K562 (cell line): ENCODE measurements around the gene ETV7. TPM values are rescaled to one million over a fixed set of nuclear protein-coding genes. Genes with fewer than 3 reads are reported as not detected.
A peak's percentile ranks its signal among the peaks of the same experiment; 100 is the strongest.

ENCODE experiments used
- ELF1 ChIP-seq: fragments of 200-800 bp; sonication (Bioruptor generic); IDR thresholded peaks from 2 replicates; pipeline ENCODE4 v1.6.1; 2016; ENCODE audit warnings: missing genetic modification characterization, missing compliant biosample characterization
- ELF2 ChIP-seq: fragments of 250-450 bp; sonication (Bioruptor Pico); IDR thresholded peaks from 2 replicates; pipeline ENCODE4 v1.5.0; 2021; ENCODE audit warnings: mild to moderate bottlenecking
- ERF ChIP-seq: fragments of 450-650 bp; formaldehyde crosslinking; IDR thresholded peaks from 2 replicates; pipeline ENCODE4 v1.4.0; 2020; ENCODE audit warnings: mild to moderate bottlenecking, mixed read lengths
- ETS2 ChIP-seq: IDR thresholded peaks from 2 replicates; pipeline ENCODE4 v1.6.1; 2016; ENCODE audit warnings: borderline replicate concordance, missing genetic modification characterization, mild to moderate bottlenecking, moderate library complexity, missing compliant biosample characterization; ENCODE audit not compliant: poor library complexity, severe bottlenecking
- EWSR1 ChIP-seq: fragments of 450-650 bp; IDR thresholded peaks from 2 replicates; pipeline ENCODE4 v1.6.1; 2018; ENCODE audit warnings: borderline replicate concordance, mild to moderate bottlenecking, low read depth, moderate library complexity; ENCODE audit not compliant: partially characterized antibody
- HMG20A ChIP-seq: fragments of 450-650 bp; formaldehyde crosslinking; conservative IDR thresholded peaks from 2 replicates; pipeline ENCODE4 v1.4.0; 2020; ENCODE audit warnings: mild to moderate bottlenecking, mixed read lengths
- JUN ChIP-seq, 2 experiments: sonication (generic) in 1 of 2; formaldehyde crosslinking in 1 of 2; IDR thresholded peaks; 2 replicates each; pipeline versions ENCODE4 v1.6.1 to v1.8.0; 2012 to 2022; ENCODE audit warnings: borderline replicate concordance in 2 of 2, mild to moderate bottlenecking in 2 of 2, improper control_type of control experiment in 1 of 2, low read depth in 1 of 2, low read length in 1 of 2, missing genetic modification reagents in 1 of 2
- JUND ChIP-seq, 2 experiments: IDR thresholded peaks; 2 replicates in 1 of 2; 3 replicates in 1 of 2; pipeline ENCODE4 v1.6.1; 2011; ENCODE audit warnings: borderline replicate concordance in 2 of 2, low read depth in 2 of 2, low read length in 2 of 2, improper control_type of control experiment in 1 of 2, missing biosample characterization in 1 of 2, missing genetic modification characterization in 1 of 2, missing genetic modification reagents in 1 of 2
- KHSRP ChIP-seq: fragments of 450-650 bp; IDR thresholded peaks from 2 replicates; pipeline ENCODE4 v1.6.1; 2017
- NFXL1 ChIP-seq: fragments of 450-650 bp; formaldehyde crosslinking; IDR thresholded peaks from 2 replicates; pipeline ENCODE4 v1.4.0; 2021; ENCODE audit warnings: mild to moderate bottlenecking
- PHF21A ChIP-seq: fragments of 450-650 bp; IDR thresholded peaks from 2 replicates; pipeline ENCODE4 v1.6.1; 2017; ENCODE audit warnings: low read depth, borderline replicate concordance
- PRMT5 ChIP-seq: sonication (generic); formaldehyde crosslinking; IDR thresholded peaks from 2 replicates; pipeline ENCODE4 v1.5.0; 2020; ENCODE audit warnings: missing genetic modification reagents
- RAD21 ChIP-seq, 2 experiments: fragments of 250-450 bp in 1 of 2; fragments of 450-650 bp in 1 of 2; sonication (Bioruptor Pico) in 1 of 2; formaldehyde crosslinking in 1 of 2; IDR thresholded peaks in 1 of 2; conservative IDR thresholded peaks in 1 of 2; 2 replicates each; pipeline versions ENCODE4 v1.4.0 to v1.8.0; 2020 to 2022; ENCODE audit warnings: mild to moderate bottlenecking in 2 of 2, moderate library complexity in 1 of 2
- SIN3B ChIP-seq: fragments of 450-650 bp; IDR thresholded peaks from 2 replicates; pipeline ENCODE4 v1.6.1; 2017; ENCODE audit warnings: low read depth, mild to moderate bottlenecking, moderate library complexity
- SMAD4 ChIP-seq: fragments of 250-450 bp; sonication (Bioruptor Pico); conservative IDR thresholded peaks from 2 replicates; pipeline ENCODE4 v1.8.0; 2021; ENCODE audit warnings: inconsistent platforms, mild to moderate bottlenecking, moderate library complexity
- SMARCC2 ChIP-seq: fragments of 450-650 bp; IDR thresholded peaks from 2 replicates; pipeline ENCODE4 v1.6.1; 2017; ENCODE audit warnings: antibody characterized with exemption, moderate library complexity, mild to moderate bottlenecking, low read depth
- SREBF2 ChIP-seq: sonication (generic); formaldehyde crosslinking; IDR thresholded peaks from 2 replicates; pipeline ENCODE4 v1.4.0; 2020; ENCODE audit warnings: mild to moderate bottlenecking, missing genetic modification reagents
- ZFP1 ChIP-seq: fragments of 450-650 bp; formaldehyde crosslinking; IDR thresholded peaks from 2 replicates; pipeline ENCODE4 v1.4.0; 2020; ENCODE audit warnings: mild to moderate bottlenecking, mixed read lengths
- ZNF12 ChIP-seq: sonication (generic); formaldehyde crosslinking; IDR thresholded peaks from 2 replicates; pipeline ENCODE4 v1.4.0; 2020; ENCODE audit warnings: mild to moderate bottlenecking, missing genetic modification reagents
- ZNF583 ChIP-seq: fragments of 250-450 bp; sonication (Bioruptor Pico); IDR thresholded peaks from 2 replicates; pipeline ENCODE4 v1.4.0; 2020
- ZSCAN29 ChIP-seq: fragments of 450-650 bp; IDR thresholded peaks from 2 replicates; pipeline ENCODE4 v1.6.1; 2017
- polyA plus RNA-seq, 8 experiments: library from polyadenylated mRNA; depleted of rRNA in 4 of 8; stranded (reverse) in 5 of 8; unstranded in 3 of 8; fragments of >200 nt; fragmentation: Nextera tagmentation in 2 of 8; fragmentation: Illumina TruSeq in 1 of 8; extraction: Ambion mirVana in 2 of 8; extraction: Trizol in 1 of 8; gene quantifications; 2 replicates each; pipeline versions ENCODE4 v1.2.1 to v1.2.3, GENCODE V29; 2011 to 2014; ENCODE audit warnings: inconsistent platforms in 1 of 8, missing spikeins in 1 of 8
- total RNA-seq, 7 experiments: library from RNA; depleted of rRNA in 6 of 7; stranded (reverse); fragments of >200 nt in 6 of 7; fragmentation: Illumina TruSeq in 2 of 7; extraction: Trizol in 2 of 7; gene quantifications; 2 replicates each; pipeline versions ENCODE4 v1.2.1 to v1.2.3, GENCODE V29; 2011 to 2021; ENCODE audit warnings: low replicate concordance in 1 of 7
- TF ChIP-seq, protein P1 (sequence below): fragments of 250-450 bp; sonication (Bioruptor Pico); IDR thresholded peaks from 2 replicates; pipeline ENCODE4 v1.5.0; 2021; ENCODE audit warnings: mild to moderate bottlenecking, borderline replicate concordance
- TF ChIP-seq, protein P2 (sequence below): fragments of 250-450 bp; sonication (Bioruptor Pico); IDR thresholded peaks from 2 replicates; pipeline ENCODE4 v1.5.0; 2021
- TF ChIP-seq, protein P3 (sequence below): fragments of 450-650 bp; conservative IDR thresholded peaks from 2 replicates; pipeline ENCODE4 v1.6.1; 2016; ENCODE audit warnings: missing genetic modification characterization, low read depth, mild to moderate bottlenecking, missing compliant biosample characterization, moderate library complexity

ETV7 gene
- total and polyA plus RNA-seq, 9 of the 15 experiments (the other 6 are each of a cell fraction or from before 2014, with no cell fraction given): 0.07 to 0.22 (median 0.14) TPM; not detected in 3

DNA sequence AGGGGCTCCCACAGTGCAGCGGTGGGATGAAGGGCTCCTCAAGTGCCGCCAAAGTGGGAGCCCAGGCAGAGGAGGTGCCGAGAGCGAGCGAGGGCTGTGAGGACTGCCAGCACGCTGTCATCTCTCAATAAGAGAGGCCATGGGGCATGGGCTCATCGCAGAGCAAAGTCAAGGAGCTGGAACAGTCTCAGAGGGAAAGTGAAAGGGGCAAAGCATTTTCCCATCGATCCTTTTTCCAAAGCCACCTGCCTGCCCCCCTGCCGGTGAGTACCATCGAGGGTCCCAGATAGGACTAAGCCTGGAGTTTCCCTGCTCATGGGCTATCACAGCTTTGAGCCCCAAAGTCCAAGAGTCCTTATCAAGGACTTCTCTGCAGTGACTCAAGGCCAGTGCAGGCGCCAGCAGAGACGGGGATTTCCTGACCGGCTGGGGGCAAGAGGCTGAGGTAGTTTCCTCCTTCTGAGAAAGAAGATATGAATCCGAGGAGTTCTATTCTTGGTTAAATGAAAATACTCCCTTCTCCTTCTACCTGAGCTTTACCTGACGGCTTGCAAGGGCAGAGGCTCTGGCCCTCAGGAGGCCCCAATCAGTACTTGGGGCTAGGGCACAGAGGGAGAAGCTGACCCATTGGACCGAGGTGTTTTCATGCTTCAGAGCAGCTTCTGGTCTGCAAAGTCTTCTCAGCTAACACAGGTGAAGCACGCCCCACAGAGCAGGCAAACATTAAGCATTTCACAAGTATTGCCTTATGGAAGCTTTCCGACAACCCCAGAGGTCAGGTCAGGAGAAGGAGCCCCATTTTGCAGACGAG is 22.6 kb downstream of the ETV7 start (continued):
- TF ChIP-seq, protein P1, sequence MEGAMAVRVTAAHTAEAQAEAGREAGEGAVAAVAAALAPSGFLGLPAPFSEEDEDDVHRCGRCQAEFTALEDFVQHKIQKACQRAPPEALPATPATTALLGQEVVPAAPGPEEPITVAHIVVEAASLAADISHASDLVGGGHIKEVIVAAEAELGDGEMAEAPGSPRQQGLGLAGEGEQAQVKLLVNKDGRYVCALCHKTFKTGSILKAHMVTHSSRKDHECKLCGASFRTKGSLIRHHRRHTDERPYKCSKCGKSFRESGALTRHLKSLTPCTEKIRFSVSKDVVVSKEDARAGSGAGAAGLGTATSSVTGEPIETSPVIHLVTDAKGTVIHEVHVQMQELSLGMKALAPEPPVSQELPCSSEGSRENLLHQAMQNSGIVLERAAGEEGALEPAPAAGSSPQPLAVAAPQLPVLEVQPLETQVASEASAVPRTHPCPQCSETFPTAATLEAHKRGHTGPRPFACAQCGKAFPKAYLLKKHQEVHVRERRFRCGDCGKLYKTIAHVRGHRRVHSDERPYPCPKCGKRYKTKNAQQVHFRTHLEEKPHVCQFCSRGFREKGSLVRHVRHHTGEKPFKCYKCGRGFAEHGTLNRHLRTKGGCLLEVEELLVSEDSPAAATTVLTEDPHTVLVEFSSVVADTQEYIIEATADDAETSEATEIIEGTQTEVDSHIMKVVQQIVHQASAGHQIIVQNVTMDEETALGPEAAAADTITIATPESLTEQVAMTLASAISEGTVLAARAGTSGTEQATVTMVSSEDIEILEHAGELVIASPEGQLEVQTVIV (CRISPR knock-in tag): no peak
- no peak for TF ChIP-seq SMAD4 (CRISPR knock-in tag)
- TF ChIP-seq HMG20A: no peak
- no peak for TF ChIP-seq RAD21 (CRISPR knock-in tag; conservative IDR thresholded peaks at IDR 0.05 in 1 of 2, IDR thresholded peaks at IDR 0.05 in 1 of 2)
- TF ChIP-seq ELF2 (CRISPR knock-in tag): no peak
- TF ChIP-seq EWSR1: no peak
- TF ChIP-seq, protein P2, sequence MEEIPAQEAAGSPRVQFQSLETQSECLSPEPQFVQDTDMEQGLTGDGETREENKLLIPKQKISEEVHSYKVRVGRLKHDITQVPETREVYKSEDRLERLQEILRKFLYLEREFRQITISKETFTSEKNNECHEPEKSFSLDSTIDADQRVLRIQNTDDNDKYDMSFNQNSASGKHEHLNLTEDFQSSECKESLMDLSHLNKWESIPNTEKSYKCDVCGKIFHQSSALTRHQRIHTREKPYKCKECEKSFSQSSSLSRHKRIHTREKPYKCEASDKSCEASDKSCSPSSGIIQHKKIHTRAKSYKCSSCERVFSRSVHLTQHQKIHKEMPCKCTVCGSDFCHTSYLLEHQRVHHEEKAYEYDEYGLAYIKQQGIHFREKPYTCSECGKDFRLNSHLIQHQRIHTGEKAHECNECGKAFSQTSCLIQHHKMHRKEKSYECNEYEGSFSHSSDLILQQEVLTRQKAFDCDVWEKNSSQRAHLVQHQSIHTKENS: no peak
- TF ChIP-seq ETS2 (tag): no peak
- TF ChIP-seq ZFP1 (CRISPR knock-in tag): no peak
- TF ChIP-seq JUN (IDR thresholded peaks at IDR 0.05; ENCODE audit: borderline replicate concordance, low read depth, low read length): no peak
- no peak for TF ChIP-seq JUN (CRISPR knock-in tag; IDR thresholded peaks at IDR 0.05; ENCODE audit: borderline replicate concordance)
- TF ChIP-seq ZNF12 (CRISPR knock-in tag): 0 out of 2 replicates have a peak, but pooled peaks have one; percentile 12
- TF ChIP-seq SMARCC2: no peak
- TF ChIP-seq PHF21A: no peak
- no peak for TF ChIP-seq SREBF2
- TF ChIP-seq ZSCAN29: no peak
- TF ChIP-seq, protein P3, sequence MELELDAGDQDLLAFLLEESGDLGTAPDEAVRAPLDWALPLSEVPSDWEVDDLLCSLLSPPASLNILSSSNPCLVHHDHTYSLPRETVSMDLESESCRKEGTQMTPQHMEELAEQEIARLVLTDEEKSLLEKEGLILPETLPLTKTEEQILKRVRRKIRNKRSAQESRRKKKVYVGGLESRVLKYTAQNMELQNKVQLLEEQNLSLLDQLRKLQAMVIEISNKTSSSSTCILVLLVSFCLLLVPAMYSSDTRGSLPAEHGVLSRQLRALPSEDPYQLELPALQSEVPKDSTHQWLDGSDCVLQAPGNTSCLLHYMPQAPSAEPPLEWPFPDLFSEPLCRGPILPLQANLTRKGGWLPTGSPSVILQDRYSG (tag): no peak
- no peak for TF ChIP-seq SIN3B
- TF ChIP-seq ERF (CRISPR knock-in tag): no peak
- no peak for TF ChIP-seq ELF1 (tag)
- no peak for TF ChIP-seq KHSRP
- TF ChIP-seq ZNF583 (CRISPR knock-in tag): 0 out of 2 replicates have a peak, but pooled peaks have one; percentile 52
- peak; percentile 44; the same call in 1 of the 2 replicates for TF ChIP-seq JUND (IDR thresholded peaks at IDR 0.05; ENCODE audit: borderline replicate concordance, low read depth, low read length)
- TF ChIP-seq JUND (tag; IDR thresholded peaks at IDR 0.05; ENCODE audit: borderline replicate concordance, low read depth, low read length): no peak; the same call in 2 of the 3 replicates
- TF ChIP-seq NFXL1 (CRISPR knock-in tag): no peak
- TF ChIP-seq PRMT5 (CRISPR knock-in tag): no peak
